Endothelial cell of umbilical vein (primary cell): Measurements from ENCODE around the gene COCH.
"Not testable (repeated sequence)": the region's sequence is repeated elsewhere in the genome, so short reads cannot be mapped to it uniquely, and the experiment has no call there.

Experiments
- CTCF ChIP-seq, 2 donors: IDR thresholded peaks; 1 replicate in 1 of 2; 2 replicates in 1 of 2; pipeline ENCODE4 v1.5.1; 2011; ENCODE audit warnings: low read length in 2 of 2, mild to moderate bottlenecking in 2 of 2, moderate library complexity in 2 of 2, control low read depth in 1 of 2, inconsistent platforms in 1 of 2, low read depth in 1 of 2; ENCODE audit not compliant: insufficient read depth in 1 of 2; ENCODE audit errors: extremely low read depth in 1 of 2
- EZH2 ChIP-seq: IDR thresholded peaks from 2 replicates; pipeline ENCODE4 v1.6.1; 2012; ENCODE audit warnings: borderline replicate concordance, low read depth, mild to moderate bottlenecking, moderate library complexity, low read length, inconsistent platforms; ENCODE audit not compliant: severe bottlenecking
- JUN ChIP-seq: IDR thresholded peaks from 2 replicates; pipeline ENCODE4 v1.6.1; 2011; ENCODE audit warnings: borderline replicate concordance, low read depth; ENCODE audit not compliant: insufficient read length, insufficient read depth
- MAX ChIP-seq: IDR thresholded peaks from 2 replicates; pipeline ENCODE4 v1.6.1; 2011; ENCODE audit not compliant: insufficient read depth, insufficient read length
- MYC ChIP-seq: IDR thresholded peaks from one replicate; pipeline ENCODE4 v1.6.1; 2011; ENCODE audit warnings: mild to moderate bottlenecking, low read depth, low read length
- POLR2A ChIP-seq: IDR thresholded peaks from 2 replicates; pipeline ENCODE4 v1.6.1; 2012; ENCODE audit warnings: low read depth, mild to moderate bottlenecking, control low read depth, low read length
- POLR2AphosphoS5 ChIP-seq: IDR thresholded peaks from 2 replicates; pipeline ENCODE4 v1.6.1; 2012; ENCODE audit warnings: low read depth, mild to moderate bottlenecking, control low read depth, low read length, moderate library complexity; ENCODE audit not compliant: insufficient read depth

DNA sequence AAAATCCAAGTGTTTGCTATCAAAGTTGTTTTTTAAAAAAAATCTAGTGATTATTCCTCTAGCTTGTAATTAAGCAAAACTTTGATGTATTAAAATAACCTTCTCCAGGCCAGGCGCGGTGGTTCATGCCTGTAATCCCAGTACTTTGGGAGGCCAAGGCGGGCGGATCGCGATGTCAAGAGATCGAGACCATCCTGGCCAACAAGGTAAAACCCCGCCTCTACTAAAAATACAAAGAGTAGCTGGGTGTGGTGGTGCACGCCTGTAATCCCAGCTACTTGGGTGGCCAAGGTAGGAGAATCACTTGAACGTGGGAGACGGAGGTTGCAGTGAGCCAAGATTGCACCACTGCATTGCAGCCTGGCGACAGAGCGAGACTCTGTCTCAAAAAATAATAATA is 59.6 kb downstream of the COCH start:
- TF ChIP-seq POLR2A; CTCF (IDR thresholded peaks at IDR 0.05; ENCODE audit: extremely low read depth in 1 of 2, insufficient read depth in 1 of 2, low read depth in 1 of 2, low read length in 2 of 2); EZH2; POLR2AphosphoS5; MYC; MAX; JUN: not testable (repeated sequence)
